Neural cell (in vitro differentiated cells): ENCODE results near the gene ARNT2.

ENCODE experiments used
- EP300 ChIP-seq: fragments of 450-650 bp; conservative IDR thresholded peaks from 2 replicates; pipeline ENCODE4 v1.6.1; 2014; ENCODE audit warnings: antibody characterized with exemption, mild to moderate bottlenecking, moderate library complexity; ENCODE audit not compliant: poor library complexity, severe bottlenecking
- EZH2 ChIP-seq: fragments of 200-600, 300-800 bp; shearing (Covaris generic), sonication (generic); IDR thresholded peaks from 2 replicates; pipeline ENCODE4 v1.6.1; 2014; ENCODE audit warnings: antibody characterized with exemption, low read length, borderline replicate concordance, mild to moderate bottlenecking; ENCODE audit not compliant: insufficient read depth, poor library complexity, severe bottlenecking
- POLR2AphosphoS5 ChIP-seq: IDR thresholded peaks from 2 replicates; pipeline ENCODE4 v1.6.1; 2012
- RAD21 ChIP-seq: fragments of 450-650 bp; conservative IDR thresholded peaks from 2 replicates; pipeline ENCODE4 v1.6.1; 2014; ENCODE audit warnings: antibody characterized with exemption, mild to moderate bottlenecking, moderate library complexity
- SMC3 ChIP-seq: fragments of 450-650 bp; conservative IDR thresholded peaks from 2 replicates; pipeline ENCODE4 v1.6.1; 2014; ENCODE audit warnings: antibody characterized with exemption, mild to moderate bottlenecking, moderate library complexity; ENCODE audit not compliant: poor library complexity
- TF ChIP-seq, protein P1 (sequence below): fragments of 450-650 bp; IDR thresholded peaks from 2 replicates; pipeline ENCODE4 v1.5.1; 2014; ENCODE audit warnings: antibody characterized with exemption, mild to moderate bottlenecking, moderate library complexity; ENCODE audit not compliant: poor library complexity, severe bottlenecking
- TF ChIP-seq, protein P2 (sequence below): IDR thresholded peaks from 2 replicates; pipeline ENCODE4 v1.6.1; 2012; ENCODE audit warnings: borderline replicate concordance

DNA sequence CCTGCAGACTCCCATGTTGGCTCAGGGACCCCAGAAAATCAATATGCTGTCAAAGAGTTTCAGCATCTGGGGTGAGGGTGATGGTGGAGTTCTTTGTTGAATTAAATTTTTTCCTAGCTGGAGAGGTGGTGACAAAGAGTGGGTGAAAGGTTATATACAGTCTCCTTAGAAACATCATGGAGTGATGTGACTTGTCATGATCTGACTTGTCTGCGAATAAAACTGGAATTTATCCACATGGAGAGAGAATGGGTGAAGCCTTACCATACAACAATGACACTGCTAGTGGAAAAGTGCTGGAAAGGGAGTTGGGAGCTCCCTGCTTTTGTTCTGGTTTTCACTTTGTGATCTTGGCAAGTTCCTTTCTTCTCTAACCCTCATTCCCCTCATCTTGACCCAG, 75.0 kb downstream of the ARNT2 start:
- TF ChIP-seq, protein P1, sequence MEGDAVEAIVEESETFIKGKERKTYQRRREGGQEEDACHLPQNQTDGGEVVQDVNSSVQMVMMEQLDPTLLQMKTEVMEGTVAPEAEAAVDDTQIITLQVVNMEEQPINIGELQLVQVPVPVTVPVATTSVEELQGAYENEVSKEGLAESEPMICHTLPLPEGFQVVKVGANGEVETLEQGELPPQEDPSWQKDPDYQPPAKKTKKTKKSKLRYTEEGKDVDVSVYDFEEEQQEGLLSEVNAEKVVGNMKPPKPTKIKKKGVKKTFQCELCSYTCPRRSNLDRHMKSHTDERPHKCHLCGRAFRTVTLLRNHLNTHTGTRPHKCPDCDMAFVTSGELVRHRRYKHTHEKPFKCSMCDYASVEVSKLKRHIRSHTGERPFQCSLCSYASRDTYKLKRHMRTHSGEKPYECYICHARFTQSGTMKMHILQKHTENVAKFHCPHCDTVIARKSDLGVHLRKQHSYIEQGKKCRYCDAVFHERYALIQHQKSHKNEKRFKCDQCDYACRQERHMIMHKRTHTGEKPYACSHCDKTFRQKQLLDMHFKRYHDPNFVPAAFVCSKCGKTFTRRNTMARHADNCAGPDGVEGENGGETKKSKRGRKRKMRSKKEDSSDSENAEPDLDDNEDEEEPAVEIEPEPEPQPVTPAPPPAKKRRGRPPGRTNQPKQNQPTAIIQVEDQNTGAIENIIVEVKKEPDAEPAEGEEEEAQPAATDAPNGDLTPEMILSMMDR = no peak
- TF ChIP-seq, protein P2, sequence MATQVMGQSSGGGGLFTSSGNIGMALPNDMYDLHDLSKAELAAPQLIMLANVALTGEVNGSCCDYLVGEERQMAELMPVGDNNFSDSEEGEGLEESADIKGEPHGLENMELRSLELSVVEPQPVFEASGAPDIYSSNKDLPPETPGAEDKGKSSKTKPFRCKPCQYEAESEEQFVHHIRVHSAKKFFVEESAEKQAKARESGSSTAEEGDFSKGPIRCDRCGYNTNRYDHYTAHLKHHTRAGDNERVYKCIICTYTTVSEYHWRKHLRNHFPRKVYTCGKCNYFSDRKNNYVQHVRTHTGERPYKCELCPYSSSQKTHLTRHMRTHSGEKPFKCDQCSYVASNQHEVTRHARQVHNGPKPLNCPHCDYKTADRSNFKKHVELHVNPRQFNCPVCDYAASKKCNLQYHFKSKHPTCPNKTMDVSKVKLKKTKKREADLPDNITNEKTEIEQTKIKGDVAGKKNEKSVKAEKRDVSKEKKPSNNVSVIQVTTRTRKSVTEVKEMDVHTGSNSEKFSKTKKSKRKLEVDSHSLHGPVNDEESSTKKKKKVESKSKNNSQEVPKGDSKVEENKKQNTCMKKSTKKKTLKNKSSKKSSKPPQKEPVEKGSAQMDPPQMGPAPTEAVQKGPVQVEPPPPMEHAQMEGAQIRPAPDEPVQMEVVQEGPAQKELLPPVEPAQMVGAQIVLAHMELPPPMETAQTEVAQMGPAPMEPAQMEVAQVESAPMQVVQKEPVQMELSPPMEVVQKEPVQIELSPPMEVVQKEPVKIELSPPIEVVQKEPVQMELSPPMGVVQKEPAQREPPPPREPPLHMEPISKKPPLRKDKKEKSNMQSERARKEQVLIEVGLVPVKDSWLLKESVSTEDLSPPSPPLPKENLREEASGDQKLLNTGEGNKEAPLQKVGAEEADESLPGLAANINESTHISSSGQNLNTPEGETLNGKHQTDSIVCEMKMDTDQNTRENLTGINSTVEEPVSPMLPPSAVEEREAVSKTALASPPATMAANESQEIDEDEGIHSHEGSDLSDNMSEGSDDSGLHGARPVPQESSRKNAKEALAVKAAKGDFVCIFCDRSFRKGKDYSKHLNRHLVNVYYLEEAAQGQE = no peak
- TF ChIP-seq EZH2 (no peak), SMC3 (no peak), POLR2AphosphoS5 (no peak), EP300 (no peak), RAD21 (no peak)
